Measurements from ENCODE around the gene FRMD1.

The FRMD1 gene

DNA sequence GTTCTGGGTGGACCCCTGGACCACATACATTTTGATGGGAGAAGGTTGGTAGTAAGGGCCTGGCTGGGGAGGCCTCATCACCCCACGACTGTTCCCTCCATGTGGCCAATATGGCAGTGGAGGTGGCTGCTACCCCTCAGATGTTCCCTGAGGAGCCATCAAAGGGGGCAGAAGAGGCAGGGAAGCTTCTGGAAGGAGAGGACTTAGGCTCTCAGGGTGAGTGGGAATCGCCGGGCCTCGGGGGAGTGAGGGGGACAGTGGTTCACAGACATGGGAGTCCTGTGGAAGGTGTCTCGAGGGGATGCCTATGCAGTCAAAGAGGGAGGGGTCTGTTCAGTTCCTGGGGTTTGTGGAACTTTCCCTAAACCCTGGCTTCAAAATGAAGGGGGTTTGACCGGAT, 32.9 kb upstream of the FRMD1 start:
- no peak for DNase-seq (ENCODE audit: low read depth in 2 of 2)

DNA sequence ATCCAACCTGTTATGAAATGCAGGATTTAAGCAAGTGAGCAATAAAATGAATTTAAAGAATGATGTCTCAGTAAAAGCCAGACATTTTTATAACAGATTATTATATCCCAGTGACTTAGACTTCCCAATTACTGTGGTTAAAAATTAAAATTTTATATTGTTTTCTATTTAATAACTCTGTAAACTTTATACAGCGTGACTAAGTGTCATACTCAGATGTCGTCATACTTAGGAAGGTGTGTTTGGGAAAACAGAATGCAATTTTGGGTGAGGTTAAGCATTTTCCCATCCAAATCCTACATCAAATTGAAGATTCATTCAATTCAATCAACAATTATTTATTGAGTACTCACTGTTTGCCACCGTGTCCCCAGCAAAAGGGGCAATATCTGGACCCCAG, 31.4 kb upstream of the FRMD1 start:
- no peak for DNase-seq (ENCODE audit: low read depth in 2 of 2)

DNA sequence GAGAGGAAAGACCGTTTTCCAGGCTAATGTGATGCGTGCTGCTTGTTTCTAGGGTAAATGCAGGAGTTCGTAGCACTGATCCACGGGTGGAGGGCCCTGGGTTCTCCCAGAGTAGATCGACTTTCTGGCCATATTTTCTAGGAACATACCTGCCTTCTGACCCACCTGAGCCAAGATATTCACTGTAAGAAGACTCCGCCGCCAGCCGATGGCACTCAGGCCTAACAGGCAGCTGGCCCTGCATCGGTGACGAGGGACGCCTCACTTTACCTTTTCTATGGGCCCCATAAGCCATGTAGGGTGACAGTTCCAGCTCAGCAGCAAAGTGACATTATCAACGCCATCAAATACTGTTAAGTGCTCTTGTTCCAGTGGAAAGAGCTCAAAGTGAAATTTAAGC, 30.2 kb upstream of the FRMD1 start:
- no peak for DNase-seq (ENCODE audit: low read depth in 2 of 2)

DNA sequence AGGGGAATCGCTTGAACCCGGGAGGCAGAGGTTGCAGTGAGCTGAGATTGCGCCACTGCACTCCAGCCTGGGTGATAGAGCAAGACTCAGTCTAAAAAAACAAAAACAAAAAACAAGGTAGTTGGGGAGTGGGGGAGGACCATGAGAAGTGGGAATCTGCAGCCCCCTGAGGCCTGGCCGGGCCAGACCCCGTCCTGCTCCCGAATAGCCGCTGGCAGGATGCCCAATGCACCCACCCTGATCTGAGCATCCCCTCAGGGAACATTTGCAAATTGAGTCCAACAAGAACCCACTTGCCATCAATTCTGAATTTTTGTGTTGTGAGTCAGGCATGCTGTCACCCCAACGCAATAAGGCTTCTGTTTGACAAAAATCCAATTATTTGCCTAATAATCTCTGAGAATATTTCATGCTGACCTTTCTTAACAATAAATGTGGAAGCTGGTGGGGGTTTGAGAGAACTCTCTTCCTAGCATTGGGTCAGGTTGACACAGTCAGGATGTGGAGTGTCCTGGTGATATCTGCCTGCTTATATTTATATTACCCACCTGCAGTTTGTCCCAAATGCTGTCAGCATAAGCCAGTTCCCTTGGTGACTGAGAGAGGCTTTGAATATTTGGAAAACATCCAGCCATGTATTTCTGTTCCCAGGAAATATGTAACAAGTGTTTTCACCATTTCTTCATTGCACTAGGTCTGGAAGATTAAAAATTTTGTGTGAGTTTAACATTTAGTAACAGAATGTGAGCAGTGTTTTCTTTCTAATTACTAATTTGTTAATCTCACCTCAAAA, 28.4 kb upstream of the FRMD1 start:
- no peak for DNase-seq (ENCODE audit: low read depth in 2 of 2)

DNA sequence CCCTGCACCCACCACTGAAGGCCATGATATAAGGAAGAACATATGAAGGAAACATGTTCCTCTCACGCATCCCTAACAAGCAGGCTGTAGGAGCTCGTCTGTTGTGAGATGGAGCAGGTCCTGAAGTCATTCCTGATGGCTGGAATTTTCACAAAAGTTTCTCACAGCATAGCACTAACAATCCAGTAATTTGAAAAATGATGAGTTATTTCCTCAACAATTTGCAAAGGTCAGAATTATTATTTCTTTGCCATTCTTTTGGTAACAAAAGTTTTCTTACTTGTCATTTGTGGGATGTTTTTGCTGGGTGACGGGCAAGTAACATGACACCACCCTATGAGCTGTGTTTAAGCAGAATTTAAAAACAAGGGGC, 27.6 kb upstream of the FRMD1 start:
- DNase-seq (ENCODE audit: low read depth in 2 of 2): no peak

DNA sequence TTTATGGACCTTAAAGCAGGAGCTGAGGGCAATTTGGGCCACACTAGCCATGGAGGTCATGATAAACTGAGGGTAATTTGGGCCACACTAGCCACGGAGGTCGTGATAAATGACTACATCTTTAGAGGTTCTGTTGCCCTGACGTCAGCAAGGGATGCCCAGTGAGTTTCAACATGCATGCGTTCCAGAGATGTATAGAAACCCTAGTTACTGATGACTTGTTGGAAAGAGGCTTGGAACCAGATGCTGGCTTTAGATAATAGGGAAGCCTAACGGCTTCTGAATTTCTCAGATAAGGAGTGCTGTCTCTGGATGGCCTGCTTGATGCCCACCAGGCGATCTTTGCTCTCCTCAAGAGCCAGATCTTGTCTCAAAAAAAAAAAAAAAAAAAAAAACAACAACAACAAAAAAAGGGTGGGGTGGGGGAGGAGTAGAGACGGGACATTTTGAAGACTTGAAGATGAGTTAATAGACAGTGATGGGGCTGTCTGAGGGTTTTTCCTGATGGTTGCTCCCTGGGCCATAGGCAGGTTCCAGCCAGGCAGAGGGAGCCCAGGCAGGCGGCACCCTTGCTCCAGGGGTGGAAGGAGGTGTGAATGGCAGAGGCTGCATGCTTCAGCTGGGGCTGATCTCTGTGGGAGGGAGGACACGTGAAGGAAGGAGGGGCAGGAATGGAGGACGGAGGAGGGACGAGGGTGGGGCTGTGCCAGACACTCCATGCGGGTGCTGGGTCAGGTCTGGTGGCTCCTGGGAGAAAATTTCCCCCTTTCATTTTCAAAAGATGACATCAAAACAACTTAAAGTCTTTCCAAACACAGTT, 27.0 kb upstream of the FRMD1 start:
- no peak for DNase-seq (ENCODE audit: low read depth in 2 of 2)

DNA sequence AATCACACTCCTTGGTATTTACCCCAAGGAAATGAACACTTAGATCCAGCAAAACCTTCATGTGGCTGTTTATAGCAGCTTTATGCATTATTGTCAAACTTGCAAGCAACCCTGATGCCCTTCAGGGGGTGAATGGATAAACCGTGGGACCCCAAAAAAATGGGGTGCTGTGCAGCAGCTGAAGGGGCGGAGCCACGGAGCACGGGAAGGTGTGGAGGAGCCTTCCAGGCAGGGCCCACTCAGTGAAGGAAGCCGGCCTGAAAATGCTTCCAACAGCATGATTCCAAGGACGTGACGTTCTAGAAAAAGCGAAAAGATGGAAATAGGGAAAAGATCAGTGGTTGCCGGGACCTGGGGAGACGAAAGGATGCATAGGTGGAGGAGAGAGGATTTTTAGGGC, 25.6 kb upstream of the FRMD1 start:
- no peak for DNase-seq (ENCODE audit: low read depth in 2 of 2)

DNA sequence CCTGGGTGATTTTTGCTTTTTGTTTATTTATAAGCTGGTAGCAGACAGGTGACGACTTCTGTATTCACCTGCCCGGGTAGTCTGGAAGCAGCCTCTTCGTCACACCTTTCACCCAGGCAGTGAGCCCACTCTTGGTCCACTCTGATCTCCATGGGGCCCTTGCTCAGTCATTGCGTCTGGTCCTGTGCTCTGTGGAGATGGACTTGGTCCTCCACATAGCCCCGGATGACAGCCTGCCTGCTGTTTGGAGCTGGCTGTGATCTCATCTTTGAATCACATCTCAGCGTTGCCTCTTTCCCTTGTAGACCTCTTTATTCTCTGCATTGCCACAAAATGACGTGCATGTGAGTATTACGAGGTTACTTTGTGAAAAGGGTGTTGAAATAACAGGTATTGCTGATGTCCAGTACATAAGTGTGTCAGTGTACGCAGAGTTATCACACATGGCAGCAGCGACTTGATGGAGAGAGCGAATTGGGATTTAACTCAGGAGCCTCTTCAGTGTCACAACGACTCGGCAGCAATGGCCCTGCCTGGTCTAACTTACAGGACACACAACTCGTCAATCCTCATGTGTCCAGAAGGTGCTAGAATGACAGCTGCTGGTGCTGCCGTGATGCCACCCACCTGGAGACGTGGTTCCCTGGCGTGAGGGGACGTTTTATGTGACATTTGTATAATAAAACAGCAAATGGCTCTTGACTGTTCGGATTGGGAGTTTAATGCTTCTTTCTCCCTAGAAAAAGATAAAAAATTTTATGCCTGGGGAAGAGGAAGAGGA, 24.2 kb upstream of the FRMD1 start:
- DNase-seq (ENCODE audit: low read depth in 2 of 2): no peak

DNA sequence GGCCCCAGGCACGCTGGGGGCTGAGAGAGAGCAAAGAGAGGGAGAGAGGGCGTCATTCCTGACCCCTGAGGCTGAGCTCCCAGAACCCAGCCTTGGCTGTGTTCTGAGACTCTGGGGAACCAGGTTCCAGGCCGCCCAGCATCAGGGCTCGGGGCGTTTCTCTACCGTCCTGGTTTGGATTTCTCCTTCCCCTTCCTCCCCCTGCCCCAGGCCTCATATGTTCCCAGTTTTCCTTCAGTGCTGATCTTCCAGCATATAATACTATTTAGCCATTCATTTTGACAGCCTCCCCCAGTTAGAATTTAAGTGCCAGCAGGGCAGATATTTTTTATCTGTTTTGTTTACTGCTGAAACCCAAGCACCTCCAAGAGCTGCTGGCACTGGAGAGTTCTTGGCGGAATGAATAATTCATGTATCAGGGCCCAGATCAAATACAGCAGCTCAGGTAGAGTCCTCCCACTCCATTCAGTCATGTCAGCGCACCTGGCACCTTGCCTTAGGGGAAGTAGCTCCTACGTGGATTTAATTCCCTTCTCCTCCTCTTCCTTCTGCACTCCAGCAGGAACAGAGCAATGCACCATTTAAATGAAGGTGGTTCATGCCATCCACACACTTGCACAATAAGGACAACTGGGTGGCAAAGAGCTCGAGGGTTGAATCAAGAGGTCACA, 23.4 kb upstream of the FRMD1 start:
- DNase-seq (ENCODE audit: low read depth in 2 of 2): no peak

DNA sequence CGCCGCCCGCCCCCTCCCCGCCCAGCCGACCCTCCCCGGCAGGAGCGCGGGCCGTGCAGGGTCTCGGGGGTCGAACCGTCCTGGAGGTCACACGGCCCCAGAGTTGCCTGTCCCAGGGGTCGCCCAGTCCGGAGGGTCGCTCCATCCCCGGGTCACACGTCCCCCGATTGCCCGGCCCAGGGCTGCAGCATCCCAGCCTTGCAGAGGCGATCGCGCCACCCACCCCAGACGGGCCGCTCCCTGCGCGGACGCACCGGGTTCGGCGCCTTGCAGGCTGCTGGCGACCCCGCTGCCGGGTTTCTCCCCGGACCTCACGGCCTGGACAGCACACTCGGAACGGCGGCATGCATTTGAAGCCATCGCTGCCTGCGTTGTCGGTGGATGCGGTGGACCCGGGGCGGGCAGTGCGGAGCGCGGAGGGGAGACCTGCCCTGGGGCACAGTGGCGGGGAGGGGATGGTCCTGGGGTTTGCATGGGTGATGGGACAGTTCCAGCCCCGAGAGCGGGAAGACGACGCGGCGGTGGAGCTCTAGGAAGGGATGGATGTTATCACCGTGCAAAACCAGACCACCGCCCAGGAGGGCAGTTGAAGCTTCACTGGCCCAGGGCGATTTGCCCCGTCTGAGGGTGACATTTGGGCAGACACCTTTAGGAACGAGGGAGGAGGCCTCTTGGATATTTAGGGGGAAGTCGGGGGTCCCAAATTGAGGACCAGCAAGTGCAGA, 22.7 kb upstream of the FRMD1 start:
- DNase-seq (ENCODE audit: low read depth in 2 of 2): no peak

DNA sequence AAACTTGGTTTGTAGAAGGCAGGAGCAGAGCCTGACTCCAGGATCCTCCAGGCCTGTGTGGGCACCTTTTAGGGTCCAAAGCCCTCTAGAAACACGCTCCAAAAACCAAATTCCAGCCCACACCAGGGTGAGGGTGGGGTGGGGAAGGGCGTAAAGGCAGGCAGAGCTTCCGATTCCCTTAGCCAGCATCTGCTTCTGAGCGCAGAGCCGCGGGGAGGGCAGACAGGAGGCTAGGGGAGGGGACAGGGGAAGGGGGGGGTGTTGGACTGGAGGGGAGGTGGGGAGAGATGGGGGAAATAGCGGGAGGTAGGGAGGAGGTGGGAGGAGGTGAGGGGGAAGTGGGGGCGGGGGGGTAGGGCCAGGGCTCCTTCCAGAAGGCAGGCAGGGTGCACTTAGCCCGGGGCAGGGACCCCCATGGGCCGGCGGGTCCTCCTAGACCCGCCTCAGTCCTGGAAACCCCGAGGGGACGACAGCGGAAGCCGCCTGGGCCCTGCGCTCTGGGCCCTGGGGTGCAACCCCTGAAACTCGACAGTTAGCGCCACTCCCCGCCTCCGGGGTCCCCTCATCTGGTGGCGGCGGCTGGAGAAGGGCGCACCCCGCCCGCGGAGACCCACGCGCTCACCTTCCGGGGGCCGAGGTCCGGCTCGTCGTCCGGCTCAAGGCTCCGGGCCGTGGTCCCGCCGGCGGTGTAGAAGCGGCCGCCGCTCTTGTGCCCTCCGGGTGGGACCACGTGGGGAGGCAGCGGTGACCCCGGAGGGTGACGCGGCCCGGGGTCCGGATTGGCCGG, 22.0 kb upstream of the FRMD1 start:
- DNase-seq (ENCODE audit: low read depth in 2 of 2): no peak

DNA sequence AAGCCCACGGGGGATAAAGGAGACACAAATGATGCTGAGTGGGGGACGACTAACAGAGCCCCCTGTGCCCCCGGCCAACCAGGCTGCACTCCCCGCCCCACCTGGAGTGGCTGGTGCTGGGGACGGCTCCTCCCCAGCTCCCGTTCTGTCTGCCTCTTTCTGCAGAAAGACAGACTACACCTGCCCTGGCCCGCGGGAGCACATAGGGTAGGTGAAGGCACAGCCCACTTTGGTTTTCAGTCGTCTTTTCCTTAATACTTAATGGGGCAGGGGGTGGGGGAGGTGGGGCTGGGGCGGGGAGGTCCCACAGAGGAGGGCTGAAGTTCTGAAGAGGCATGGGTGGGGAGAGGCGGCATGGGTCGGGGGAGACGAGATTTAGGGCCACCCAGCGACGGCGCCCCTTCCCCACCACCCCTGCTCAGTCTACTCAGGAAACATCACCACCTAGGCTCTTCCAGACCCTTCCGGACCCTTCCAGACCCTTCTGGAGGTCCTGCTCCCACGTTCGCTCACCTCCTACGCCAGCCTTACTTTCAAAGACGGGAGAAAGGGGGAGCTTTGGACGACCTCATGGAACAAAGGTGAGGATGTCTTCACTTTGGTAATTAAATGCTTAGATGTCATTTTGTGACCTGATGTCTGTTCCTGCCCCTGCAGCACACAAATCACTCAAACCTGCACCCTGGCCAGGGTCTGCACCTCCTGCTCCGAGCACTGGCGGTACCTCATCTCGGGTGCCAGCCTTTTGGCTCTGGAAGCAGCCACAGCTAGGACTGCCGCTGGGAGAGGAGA, 21.2 kb upstream of the FRMD1 start:
- no peak for DNase-seq (ENCODE audit: low read depth in 2 of 2)

DNA sequence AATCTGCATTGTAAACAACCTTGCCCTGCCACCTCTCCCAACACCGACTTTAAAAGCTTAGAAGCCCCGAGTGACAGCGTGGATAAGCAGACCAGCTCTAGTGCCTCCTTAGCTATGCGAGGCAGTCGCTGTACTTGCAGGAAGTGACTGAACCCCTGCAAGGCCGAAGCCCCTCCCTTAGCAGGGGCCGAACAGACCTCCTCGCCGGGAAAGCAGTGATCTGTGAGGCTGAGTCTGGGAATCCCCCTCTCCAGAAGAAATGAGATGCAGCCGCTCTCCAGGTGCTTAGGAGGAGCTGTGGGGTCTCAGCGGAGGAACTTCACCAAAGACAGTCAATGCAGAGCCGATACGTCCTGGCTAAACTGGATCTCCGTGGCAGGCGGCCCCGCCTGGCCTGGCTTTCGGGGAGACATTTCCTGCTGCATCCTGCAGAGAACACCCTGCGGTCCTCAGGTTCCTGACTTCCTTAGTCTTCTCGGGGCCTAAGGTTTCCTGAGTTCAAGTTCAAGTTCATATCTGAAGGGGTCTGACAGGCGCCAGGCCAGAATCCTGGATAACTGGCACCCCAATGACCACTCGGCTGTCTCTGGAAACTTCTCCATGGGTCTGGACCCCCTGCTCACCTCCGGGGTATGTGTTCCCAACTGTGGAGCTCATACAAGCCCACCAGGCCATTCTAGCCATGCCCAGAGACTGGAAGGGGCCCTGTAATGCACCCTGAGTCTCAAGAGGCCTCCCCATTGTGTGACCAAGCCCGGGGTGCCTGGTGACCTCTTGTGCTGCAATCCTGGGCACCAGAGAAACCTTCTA, 20.4 kb upstream of the FRMD1 start:
- no peak for DNase-seq (ENCODE audit: low read depth in 2 of 2)

DNA sequence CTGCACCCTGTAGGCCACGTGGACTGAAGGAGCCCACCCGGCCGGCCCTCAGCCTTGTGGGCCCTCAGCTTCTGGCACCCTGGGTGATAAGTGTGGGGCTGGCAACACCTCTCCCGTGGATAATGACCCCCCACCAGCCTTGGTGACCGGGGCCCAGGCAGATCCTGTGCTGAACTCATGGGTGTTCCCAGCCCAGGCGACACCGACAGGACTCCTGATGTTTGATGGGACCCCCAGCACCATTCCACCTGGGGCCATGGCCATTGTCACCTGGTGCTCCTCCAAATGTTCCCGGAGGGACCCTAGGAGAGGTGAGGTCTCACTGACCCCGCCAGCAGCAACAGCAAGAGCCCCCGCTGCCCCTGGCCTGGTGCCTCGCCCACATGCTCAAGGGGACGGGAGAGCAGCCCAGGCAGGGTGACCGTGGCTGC, 19.4 kb upstream of the FRMD1 start:
- no peak for DNase-seq (ENCODE audit: low read depth in 2 of 2)

DNA sequence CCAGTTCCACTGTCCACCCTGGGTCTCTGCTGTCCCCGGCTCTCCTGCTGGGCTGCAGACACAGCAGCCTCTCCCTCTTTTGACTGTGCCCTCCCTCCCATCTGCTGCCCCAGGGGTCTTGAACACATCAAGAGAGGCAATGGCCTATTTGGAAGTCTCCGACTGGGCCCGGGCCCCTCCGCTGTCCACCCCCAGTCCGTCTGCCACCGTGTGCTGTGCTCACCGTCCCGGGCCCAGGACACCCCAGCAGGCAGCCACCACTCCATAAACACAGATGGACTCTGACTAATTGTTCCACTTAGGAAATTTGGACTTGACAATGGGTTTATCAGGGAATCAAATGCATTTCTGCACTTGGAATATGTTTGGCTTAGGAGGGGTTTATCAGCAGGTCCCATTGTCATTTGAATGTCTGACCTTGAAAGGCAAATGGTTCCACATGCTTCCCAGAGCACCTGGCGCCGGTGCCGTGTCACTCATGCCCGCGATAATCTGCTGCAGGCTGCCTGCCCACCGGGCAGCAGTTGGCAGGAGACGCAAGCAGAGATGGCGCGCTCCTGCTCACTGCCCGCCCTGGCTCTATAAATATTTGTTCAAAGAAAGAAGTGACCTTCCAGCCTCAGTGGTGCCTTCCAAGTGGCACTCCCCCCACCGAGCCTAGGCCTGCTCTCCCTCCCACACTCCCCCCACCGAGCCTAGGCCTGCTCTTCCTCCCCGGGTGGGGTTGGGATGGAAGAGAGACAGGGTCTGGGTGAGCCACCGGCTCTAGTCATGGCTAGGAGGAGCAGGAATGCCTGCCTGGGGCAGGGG, 18.8 kb upstream of the FRMD1 start:
- DNase-seq (ENCODE audit: low read depth in 2 of 2): no peak

DNA sequence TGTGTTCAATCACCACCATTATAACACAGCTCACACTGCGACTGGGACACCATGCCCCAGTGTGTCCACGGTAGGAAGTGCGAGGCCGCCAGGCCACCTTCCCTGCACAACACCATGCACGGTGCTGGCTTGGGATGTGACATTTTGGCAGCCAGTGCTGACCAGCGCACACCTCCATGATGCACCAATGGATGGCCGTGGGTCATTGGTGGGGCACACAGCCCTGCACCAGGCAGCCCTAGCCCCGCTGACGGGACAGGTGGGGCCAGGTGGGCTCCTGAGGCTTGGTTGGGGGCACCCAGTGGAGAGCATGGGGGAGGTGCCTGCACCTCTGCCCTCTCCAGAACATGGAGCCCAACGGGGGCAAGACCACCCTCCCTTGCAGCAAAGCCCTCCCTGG, 18.2 kb upstream of the FRMD1 start:
- no peak for DNase-seq (ENCODE audit: low read depth in 2 of 2)

DNA sequence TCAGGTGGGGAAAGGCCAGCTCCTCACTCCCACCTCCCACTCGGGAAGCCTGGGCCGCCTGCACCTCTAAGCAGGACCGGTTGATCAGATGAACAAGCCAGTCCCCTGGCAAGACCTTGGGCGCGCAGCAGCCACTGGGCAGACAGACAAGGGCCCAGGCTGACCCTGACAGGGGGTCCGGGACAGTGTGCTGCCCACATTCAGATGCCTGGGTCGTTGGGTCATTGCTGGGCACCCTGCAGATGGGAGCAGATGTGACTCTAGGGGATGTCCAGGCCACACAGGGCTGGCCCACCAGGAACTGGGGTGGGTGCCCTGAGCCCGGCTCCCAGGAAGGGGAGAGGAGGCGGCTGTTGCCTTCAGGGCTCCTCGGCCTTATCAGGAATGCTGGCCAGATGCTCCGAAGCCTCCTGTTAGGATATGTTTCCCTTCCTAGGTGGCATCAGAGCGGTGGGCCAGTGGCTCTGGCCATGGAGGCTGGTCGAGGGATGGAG, 17.3 kb upstream of the FRMD1 start:
- no peak for DNase-seq (ENCODE audit: low read depth in 2 of 2)
